Activated CD4-positive, alpha-beta T cell treated with anti-CD3 and anti-CD28 coated beads for 1 hour (primary cell): Measurements from ENCODE around the gene SOCS3.
A peak's percentile ranks its signal among the peaks of the same experiment; 100 is the strongest.
"Not testable (repeated sequence)": the region's sequence is repeated elsewhere in the genome, so short reads cannot be mapped to it uniquely, and the experiment has no call there.

Experiments
- DNase-seq: peaks from one replicate; pipeline ENCODE4 v3.0.0-alpha.2; 2020

Gene SOCS3

DNA sequence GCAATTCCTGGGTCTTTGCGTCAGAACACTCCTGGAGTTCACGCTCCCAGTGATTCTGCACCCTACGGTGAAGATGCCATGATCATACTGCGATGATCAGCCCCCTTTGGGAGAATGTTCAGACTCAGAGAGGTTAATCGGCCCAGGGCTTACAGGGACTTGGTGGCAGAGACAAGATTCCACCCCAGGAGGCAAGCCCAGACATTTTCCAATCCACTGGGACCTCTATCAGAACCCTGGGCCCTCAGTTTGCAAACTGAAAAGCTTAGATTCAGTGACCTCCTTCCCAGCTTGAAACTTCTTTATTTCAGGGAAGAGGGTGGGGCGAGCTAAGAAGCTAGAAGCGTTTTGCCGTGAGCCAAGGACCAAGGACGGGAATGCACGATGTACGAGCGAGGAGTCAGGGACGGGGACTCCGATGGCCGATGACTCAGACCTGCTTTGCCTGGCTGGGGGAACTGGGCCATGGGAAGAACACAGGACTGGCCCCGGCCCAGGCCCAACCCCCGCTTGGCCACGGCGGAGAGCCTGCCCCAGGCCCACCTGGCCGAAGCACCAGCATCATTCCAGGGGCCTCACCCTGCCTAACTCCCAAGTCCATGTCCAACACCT is 34.7 kb downstream of the SOCS3 start:
- no peak for DNase-seq

- no peak for DNase-seq
Measured at GRCh38 chr17:78324391-78325075, 35.3 kb downstream of the SOCS3 start.

GRCh38 chr17:78323826-78324390 is 36.0 kb downstream of the SOCS3 start:
- no peak for DNase-seq

GRCh38 chr17:78322858-78323455 is 36.9 kb downstream of the SOCS3 start:
- no peak for DNase-seq

DNA sequence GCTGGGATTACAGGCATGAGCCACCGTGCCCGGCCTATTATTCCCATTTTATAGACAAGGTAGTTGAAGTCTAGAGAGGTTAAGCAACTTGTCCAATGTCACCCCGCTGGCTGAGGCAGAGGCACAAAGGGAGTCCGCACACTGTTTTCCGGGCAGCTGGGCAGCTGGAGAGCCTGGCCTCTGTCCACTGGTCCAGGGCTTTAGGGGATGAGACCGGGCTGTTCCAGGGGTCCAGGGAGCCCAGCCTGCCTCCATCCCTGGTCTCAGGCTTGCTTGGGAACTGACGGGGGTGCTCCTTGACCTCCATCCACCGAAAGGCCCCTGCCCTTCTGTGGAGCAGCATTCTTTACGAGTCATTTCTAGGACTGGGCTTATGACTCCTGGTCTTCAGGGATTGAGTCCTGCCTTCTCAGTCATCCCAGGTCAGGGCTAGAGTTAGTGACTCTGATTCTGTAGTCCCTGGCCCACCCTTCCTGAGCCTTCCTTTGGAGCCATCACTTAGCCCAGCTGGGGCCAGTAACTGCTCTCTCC is 37.5 kb downstream of the SOCS3 start:
- DNase-seq: no peak

GRCh38 chr17:78318843-78319242 is 41.0 kb downstream of the SOCS3 start:
- DNase-seq: no peak

- DNase-seq: no peak
Measured at GRCh38 chr17:78318407-78318806, 41.5 kb downstream of the SOCS3 start.

DNA sequence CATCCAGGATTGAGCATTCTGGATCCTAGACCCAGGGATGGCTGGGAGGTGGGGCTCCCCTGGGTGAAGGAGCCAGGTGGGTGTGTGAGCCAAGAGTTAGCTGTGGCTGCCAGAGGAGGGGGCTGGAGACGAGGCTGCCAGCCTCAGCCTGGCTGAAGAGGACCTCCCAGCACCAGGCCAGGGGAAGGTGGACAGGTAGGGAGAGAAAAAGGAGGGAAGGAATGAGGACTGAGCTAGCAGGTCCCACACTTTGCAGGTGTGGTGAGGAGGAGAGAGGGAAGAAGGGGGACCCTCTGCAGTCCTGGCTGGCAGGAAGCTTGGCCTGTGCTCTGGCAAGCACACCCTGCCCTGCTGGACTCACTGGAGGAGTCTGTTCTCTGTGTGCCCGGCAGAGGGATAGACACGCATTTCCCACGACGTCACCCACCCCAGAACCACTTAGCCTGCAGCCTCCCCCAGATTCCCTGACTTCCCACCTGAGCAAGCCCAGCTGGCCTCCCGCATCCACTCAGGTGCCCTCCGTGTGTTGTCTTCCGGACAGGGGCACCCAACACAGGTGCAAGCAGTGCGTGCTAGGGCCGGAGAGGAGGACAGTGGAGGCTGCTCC is 42.0 kb downstream of the SOCS3 start:
- no peak for DNase-seq

GRCh38 chr17:78316867-78317789 is 42.7 kb downstream of the SOCS3 start:
- DNase-seq: no peak

DNA sequence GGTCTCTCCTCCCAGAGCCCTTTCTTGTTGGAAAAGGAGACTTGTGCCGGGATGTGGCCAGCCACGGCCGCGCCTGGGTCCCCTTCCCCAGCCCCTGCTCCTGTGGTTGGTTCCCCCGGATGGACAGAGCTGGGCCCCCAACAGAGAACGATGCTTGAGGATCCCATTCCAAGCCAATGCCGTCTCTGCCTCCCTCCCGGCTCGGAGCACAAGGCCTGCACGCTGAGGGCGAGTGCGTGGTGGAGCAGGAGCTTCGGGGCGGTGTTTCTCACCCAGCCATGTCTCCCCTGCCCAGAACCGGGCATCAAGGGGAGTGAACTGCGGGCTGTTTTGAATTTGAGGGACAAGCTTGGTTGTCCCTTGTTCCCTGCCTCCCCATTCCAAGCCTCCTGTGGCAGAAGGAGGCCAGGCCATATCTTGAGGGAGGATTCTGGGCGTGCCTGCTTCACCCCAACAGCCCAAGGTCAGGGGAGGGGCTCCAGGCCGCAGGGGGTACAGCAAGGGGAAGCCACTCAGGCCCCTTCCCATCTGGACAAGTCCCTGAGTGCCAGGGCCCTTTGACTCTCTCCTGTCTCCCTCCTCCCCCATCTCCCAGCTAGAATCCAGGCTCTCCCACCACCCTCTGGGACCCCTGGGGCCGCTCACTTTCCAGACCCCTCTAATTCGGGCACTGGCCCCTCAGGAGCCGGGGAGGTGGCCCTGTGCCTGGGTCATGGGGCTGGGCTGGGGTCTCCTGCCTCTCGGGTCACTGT is 43.6 kb downstream of the SOCS3 start:
- DNase-seq: no peak

DNA sequence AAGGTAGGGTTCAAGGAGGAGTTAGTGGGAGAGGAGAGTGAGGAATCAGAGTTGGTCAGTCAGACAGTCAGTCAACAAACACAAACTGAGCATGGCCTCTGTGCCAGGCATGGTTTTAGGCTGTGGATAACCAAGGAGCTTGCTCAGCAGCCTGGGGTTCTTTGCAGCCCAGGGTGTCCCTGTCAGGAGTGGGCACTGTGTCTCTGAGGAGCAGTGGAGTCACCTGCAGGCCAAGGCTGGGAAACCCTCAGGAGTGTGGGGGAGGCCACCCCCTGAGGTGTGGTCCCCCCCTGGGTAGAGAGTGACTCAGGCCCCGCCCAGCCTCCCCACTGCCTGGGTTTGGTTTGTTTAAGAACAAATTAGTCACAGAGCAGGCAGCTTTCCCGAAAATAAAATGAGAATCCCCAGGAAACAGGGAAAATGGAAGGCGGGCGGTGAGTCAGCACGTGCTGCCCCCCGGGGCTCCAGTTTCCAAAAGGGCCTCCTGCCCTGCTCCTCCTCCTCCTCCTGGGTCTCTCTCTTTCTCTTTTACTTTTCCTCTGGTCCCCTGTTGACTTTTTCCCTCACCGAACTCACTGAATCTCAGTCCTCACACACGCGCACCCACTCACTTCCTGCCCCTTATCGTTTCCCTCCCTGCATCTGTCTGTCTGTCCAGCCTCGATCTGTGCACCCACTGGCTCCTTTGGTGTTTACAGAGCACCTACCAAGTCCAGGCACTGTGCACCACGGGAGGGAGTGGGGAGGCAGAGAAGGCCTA is 44.3 kb downstream of the SOCS3 start:
- peak; percentile 34 for DNase-seq

DNA sequence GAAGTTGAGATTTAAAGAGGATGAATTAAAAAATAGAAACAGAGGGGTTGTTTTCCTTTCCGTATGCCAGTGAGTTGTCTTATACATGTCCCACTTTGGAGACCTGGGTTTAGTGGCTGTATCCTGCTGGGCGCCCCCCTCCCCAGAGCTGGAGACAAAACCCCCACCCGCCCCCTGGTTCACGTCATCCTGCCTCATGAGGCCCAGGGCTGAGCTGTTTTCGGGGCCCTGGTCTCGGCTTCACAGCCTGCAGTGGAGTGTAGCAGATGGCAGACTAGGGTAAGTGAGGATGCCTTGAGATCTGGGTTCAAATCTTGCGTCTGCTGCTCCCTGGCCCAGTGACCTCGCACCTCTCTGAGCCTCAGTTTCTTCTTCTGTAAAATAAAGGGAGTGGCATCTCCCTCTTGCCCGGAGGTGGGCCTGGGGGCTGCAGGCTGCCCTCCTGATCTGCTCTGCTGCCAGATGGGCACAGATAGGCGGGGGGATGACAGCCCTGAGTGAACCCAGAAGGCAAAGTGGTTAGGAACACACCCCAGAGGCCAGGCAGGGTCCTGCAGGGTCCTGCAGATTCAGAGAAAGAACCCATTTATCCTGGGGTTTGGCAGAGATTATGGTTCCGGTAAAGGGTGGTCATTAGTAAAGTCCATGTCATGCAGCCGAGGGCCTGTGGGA is 45.1 kb downstream of the SOCS3 start:
- no peak for DNase-seq

GRCh38 chr17:78313735-78314648 is 45.9 kb downstream of the SOCS3 start:
- DNase-seq: peak; percentile 47

DNA sequence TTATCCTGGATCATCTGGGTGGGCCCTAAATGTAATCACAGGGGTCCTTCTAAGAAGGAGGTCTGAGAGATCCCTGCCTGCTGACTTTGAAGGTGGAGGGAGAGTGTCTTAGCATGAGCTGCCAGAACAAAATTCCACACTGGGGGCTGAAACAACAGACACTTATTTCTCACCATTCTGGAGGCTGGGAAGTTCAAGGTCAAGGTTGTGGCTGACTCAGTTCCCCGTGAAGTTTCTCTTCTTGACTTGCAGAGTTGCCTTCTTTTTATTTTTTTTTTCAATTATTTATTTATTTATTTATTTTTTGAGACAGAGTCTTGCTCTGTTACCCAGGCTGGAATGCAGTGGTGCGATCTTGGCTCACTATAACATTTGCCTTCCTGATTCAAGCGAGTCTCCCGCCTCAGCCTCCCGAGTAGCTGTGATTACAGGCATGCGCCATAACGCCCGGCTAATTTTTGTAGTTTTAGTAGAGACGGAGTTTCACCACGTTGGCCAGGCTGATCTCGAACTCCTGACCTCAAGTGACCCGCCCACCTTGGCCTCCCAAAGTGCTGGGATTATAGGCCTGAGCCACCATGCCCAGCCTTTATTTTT is 50.1 kb downstream of the SOCS3 start:
- not testable (repeated sequence) for DNase-seq

GRCh38 chr17:78307887-78308638 is 51.8 kb downstream of the SOCS3 start:
- DNase-seq: no peak

DNA sequence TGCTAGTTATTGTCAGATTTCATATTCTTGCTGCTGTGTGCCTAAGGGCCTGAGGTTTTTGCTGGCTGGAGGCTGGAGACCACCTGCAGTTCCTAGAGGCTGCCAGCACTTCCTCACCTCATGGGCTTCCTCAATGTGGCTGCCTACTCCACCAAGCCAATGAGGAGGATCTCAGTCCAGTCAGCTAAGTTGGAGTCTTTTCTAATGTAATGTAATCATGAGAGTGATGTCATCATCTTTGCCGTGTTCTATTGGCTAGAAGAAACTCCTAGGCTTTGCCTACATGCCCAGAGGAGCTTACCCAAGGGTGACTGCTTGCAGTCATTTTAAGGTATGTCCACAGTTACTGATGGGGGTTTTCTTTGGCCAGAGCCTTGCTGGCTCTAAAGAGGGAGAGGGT is 53.0 kb downstream of the SOCS3 start:
- no peak for DNase-seq
